ENCODE results near the gene YWHAQ.
"Not testable (repeated sequence)": the region's sequence is repeated elsewhere in the genome, so short reads cannot be mapped to it uniquely, and the experiment has no call there.

The YWHAQ gene

DNA sequence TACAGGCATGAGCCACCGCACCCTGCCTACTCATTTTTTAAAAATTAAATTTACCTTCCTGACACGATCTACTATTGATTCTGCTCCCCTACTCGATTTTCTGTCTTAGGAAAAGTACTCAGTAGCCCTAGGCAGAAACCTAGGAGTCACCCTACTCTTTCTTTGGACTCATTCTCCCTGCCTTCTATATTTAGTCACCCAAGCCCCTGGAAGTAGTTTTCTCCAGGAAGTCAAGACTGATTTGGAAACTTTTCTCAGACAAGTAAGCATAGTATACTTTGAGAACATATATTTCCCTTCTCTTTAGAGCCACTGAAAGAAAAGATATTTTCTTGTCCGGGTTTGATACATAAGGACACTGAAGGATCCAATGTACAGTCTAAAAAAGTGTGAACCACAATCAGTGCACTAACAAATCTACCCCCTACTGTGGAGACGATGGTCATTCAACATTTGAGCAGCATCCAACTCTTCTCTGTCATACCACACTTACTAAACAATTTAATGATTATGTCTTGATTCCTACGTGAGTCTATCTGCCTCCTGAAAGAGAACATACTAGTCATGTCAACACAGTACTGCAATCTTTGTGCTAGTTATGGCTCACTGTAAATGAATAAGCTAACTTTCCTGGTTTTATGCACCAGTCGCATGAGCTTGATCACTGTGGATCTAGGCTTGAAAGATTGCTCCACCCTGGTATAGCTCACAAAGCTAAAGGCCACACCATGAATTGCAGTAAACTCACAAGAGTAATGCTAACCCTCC, 19.8 kb downstream of the YWHAQ start:
- Mint-ChIP-seq H3K4me3 (no peak overlapping the region), H3K36me3 (ENCODE audit: low read depth) (peaks cover 32% of the 10 kb centered on the region), H3K27ac (no peak overlapping the region), H3K27me3 (ENCODE audit: low read depth) (no peaks in the 10 kb centered on the region), H3K9me3 (no peaks in the 10 kb centered on the region), H3K4me1 (ENCODE audit: low read depth) (peaks cover 63% of the 10 kb centered on the region)
- no peak for DNase-seq (ENCODE audit: low spot score)

DNA sequence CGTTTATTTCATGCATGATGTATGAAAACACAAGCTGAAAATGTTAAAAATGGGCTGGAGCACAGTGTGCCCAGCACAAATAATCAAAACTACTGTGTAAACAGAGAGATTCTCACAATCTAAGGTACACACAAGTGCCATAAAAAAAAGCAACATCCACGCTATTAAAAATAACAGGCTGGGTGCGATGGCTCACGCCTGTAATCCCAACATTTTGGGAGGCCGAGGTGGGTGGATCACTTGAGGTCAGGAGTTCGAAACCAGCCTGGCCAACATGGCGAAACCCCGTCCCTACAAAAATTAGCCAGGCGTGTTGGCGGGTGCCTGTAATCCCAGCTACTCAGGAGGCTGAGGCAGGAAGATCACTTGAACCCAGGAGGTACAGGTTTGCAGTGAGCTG, 22.3 kb downstream of the YWHAQ start:
- peaks cover 43% of the 10 kb centered on the region for H3K4me1 Mint-ChIP-seq (ENCODE audit: low read depth)
- peak overlapping the region; percentile 92 for H3K27ac Mint-ChIP-seq
- H3K27me3 Mint-ChIP-seq (ENCODE audit: low read depth); H3K9me3 Mint-ChIP-seq; DNase-seq (ENCODE audit: low spot score): not testable (repeated sequence)
- peaks cover 39% of the 10 kb centered on the region for H3K36me3 Mint-ChIP-seq (ENCODE audit: low read depth)
- peak overlapping the region; percentile 78 for H3K4me3 Mint-ChIP-seq

DNA sequence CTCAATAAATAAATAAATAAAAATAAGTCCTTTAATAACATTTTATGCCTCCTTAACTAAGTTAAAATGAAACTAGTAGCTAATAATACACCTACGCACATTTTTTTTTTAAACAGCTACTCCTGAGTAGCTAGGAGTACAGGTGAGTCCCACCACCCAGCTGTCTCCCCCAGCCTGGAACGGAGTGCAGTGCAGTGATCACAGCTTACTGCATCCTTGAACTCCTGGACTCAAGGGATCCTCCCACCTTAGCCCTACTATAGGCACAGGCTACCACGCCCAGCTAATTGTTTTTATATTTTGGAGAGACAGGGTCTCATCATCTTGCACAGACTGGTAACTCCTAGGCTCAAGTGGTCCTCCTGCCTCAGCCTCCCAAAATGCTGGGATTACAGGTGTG, 28.4 kb downstream of the YWHAQ start:
- peaks cover 9% of the 10 kb centered on the region for H3K4me1 Mint-ChIP-seq (ENCODE audit: low read depth)
- no peak overlapping the region for H3K4me3 Mint-ChIP-seq
- no peak for DNase-seq (ENCODE audit: low spot score)

DNA sequence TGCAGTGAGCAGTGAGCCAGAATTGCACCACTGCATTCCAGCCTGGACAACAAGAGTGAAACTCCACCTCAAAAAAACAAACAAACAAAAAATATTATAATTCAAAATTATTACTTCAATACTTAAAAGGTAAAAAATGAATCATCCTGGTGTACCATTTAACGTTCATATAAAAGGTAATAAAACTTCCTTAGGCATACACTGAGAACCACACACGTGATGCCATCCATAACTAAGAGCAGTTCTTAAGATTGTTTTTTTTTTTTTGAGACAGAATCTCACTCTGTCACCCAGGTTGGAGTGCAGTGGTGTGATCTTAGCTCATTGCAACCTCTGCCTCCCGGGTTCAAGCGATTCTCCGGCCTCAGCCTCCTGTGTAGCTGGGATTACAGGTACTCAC, 29.4 kb downstream of the YWHAQ start:
- H3K9me3 Mint-ChIP-seq, result peaks cover 25% of the 10 kb centered on the region
- no peaks in the 10 kb centered on the region for H3K27me3 Mint-ChIP-seq (ENCODE audit: low read depth)
- DNase-seq (ENCODE audit: low spot score), result no peak
- H3K4me3 Mint-ChIP-seq, result no peak overlapping the region
- no peak overlapping the region for H3K27ac Mint-ChIP-seq
- peaks cover 75% of the 10 kb centered on the region for H3K36me3 Mint-ChIP-seq (ENCODE audit: low read depth)
- H3K4me1 Mint-ChIP-seq (ENCODE audit: low read depth), result peaks cover 14% of the 10 kb centered on the region

More for the DNA sequence above, 28.4 kb downstream of the YWHAQ start:
- no peaks in the 10 kb centered on the region for H3K27me3 Mint-ChIP-seq (ENCODE audit: low read depth)
- no peak overlapping the region for H3K27ac Mint-ChIP-seq
- peaks cover 25% of the 10 kb centered on the region for H3K9me3 Mint-ChIP-seq
- peaks cover 77% of the 10 kb centered on the region for H3K36me3 Mint-ChIP-seq (ENCODE audit: low read depth)

DNA sequence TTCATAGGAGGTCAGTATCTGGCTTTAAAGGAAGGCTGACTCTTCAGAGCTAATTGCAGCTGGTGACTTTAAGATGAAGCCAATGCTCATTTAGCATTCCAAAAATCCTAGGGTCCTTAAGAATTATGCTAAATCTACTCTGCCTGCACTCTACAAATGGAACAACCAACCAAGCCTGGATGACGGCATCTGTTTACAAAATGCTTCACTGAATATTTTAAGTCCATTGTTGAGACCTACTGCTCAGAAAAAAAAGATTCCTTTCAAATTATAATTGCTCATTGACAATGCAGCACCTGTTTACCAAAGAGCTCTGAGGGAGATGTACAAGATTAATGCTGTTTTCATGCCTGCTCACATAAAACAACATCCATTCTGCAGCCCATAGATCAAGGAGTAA, 31.4 kb downstream of the YWHAQ start:
- H3K36me3 Mint-ChIP-seq (ENCODE audit: low read depth), result peaks cover 62% of the 10 kb centered on the region
- DNase-seq (ENCODE audit: low spot score), result no peak
- no peak overlapping the region for H3K27ac Mint-ChIP-seq
- peaks cover 31% of the 10 kb centered on the region for H3K4me1 Mint-ChIP-seq (ENCODE audit: low read depth)
- no peaks in the 10 kb centered on the region for H3K27me3 Mint-ChIP-seq (ENCODE audit: low read depth)
- peaks cover 22% of the 10 kb centered on the region for H3K9me3 Mint-ChIP-seq
- no peak overlapping the region for H3K4me3 Mint-ChIP-seq

DNA sequence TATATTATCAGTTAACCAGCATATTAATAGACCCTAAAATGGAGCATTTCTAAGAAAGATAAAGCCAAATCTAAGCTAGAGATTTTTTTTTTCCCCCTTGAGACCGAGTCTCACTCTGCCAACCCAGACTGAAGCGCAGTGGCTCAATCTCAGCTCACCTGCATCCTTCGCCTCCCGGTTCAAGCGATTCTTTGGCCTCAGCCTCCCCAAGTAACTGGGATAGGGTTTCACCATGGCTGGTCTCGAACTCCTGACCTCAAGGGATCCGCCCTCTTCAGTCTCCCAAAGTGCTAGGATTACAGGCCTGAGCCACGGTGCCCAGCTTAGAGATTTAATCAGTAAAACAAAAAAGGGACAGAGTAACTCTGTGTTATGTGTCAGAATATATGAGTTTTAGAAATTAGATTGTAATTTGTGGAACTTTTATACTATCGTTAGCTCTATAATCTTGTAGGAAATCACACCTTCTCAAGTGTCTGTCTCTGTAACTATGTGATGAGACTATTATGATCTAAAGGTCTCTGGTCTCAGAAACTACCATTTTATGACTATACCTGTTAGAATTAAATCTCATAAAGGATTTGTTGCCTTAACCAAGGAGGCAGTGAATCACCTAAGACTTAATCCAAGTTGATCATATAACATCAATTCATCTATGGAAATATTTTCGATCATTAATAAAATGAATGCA, 34.0 kb downstream of the YWHAQ start:
- peaks cover 42% of the 10 kb centered on the region for H3K4me1 Mint-ChIP-seq (ENCODE audit: low read depth)
- no peak for DNase-seq (ENCODE audit: low spot score)
- peaks cover 50% of the 10 kb centered on the region for H3K36me3 Mint-ChIP-seq (ENCODE audit: low read depth)
- peaks cover 20% of the 10 kb centered on the region for H3K9me3 Mint-ChIP-seq
- H3K27me3 Mint-ChIP-seq (ENCODE audit: low read depth), result no peaks in the 10 kb centered on the region
- peak overlapping the region; percentile 40 for H3K4me3 Mint-ChIP-seq
- peak overlapping the region; percentile 62 for H3K27ac Mint-ChIP-seq

DNA sequence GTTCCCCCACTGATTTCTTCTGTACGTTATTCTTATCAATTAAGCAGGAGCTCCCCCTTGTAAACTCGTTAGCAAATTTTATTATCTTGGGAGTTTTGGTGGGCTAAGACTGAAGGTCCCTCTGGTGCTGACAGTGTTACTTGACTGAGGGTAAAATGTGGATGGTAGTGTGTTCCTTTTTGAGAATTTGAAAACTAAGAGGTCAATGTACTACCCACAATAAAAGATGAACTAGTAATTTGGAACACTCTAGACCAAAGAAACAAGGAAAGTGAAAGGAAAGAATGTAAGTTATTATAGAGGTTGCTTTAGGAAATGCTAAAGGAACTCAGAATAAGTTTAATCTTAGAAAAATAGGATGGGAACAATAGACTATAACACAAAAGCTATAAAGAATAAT, 35.1 kb downstream of the YWHAQ start:
- Mint-ChIP-seq H3K27me3 (ENCODE audit: low read depth) (no peaks in the 10 kb centered on the region), H3K27ac (peak overlapping the region; percentile 73), H3K4me1 (ENCODE audit: low read depth) (peaks cover 50% of the 10 kb centered on the region), H3K4me3 (peak overlapping the region; percentile 34), H3K9me3 (peaks cover 20% of the 10 kb centered on the region), H3K36me3 (ENCODE audit: low read depth) (peaks cover 52% of the 10 kb centered on the region)
- no peak for DNase-seq (ENCODE audit: low spot score)

DNA sequence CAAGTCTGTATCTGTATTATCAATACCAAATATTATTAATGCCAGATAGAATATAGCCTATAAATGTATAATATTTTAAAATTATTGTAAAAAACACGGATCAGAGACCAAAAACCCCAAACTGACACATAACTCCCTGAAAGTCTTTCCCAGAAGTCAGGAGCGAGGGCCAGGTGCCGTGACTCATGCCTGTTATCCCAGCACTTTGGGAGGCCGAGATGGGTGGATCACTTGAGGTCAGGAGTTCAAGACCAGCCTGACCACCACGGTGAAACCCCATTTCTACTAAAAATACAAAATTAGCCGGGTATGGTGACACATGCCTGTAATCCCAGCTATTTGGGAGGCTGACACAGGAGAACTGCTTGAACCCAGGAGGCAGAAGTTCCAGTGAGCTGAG, 35.5 kb downstream of the YWHAQ start:
- DNase-seq (ENCODE audit: low spot score); H3K4me3 Mint-ChIP-seq; H3K27me3 Mint-ChIP-seq (ENCODE audit: low read depth): not testable (repeated sequence)
- Mint-ChIP-seq H3K27ac (peak overlapping the region; percentile 67), H3K4me1 (ENCODE audit: low read depth) (peaks cover 53% of the 10 kb centered on the region), H3K9me3 (peaks cover 19% of the 10 kb centered on the region), H3K36me3 (ENCODE audit: low read depth) (peaks cover 50% of the 10 kb centered on the region)

DNA sequence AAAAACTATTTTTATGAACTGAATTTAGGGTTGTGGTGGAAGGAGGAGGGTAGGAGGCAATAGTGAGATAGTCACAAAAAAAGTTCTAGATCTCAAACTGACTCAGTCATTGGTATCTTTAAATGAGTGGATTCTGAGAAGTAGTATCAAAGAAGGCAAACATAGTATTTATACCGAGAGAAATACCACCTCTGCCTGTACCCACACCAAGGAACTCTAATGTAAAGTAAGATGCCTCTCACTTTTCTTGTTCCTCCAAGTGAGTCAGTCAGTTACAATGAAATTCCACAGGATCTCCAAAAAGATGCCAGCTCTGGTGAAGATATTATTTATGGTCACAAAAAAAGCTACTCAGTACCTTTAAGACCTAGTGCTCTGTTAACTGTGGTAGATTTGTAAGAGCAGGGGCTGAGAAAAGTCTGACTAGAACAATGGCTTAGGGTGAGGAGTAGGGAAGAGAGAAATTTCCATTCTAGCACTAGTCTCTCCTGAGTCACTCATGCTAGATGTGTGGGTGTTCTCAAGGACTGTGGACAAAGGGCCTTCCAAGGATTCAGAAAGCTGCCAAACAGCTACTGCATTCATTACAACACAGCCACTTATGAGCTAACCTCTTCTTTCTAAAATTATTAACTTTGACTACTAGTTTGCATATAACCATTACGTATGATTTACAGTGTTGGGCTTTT, 36.3 kb downstream of the YWHAQ start:
- peaks cover 52% of the 10 kb centered on the region for H3K4me1 Mint-ChIP-seq (ENCODE audit: low read depth)

DNA sequence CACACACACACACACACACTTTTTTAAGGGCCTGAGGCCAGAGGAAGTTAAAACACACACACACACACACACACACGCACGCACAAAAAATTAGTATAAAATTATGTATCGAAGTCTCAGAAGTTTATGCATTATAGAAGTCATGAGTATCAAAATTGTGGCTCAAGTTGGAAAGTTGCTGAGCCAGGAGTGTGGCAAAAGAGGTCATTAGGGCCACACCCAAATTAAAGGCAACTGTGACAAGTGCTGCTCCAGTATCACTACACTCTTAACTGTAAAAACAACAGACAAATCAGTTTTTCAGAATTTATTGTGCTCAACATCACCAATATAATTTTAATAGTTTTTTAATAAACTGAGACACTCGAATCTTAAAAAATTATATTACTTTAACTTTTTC, 36.9 kb downstream of the YWHAQ start:
- no peak for DNase-seq (ENCODE audit: low spot score)
- Mint-ChIP-seq H3K4me3 (no peak overlapping the region), H3K4me1 (ENCODE audit: low read depth) (peaks cover 52% of the 10 kb centered on the region), H3K36me3 (ENCODE audit: low read depth) (peaks cover 44% of the 10 kb centered on the region), H3K27ac (peak overlapping the region; percentile 80), H3K9me3 (peaks cover 6% of the 10 kb centered on the region), H3K27me3 (ENCODE audit: low read depth) (no peaks in the 10 kb centered on the region)

More for the DNA sequence above, 36.3 kb downstream of the YWHAQ start:
- Mint-ChIP-seq H3K27ac (peak overlapping the region; percentile 67), H3K27me3 (ENCODE audit: low read depth) (no peaks in the 10 kb centered on the region), H3K4me3 (peak overlapping the region; percentile 25), H3K36me3 (ENCODE audit: low read depth) (peaks cover 50% of the 10 kb centered on the region), H3K9me3 (peaks cover 12% of the 10 kb centered on the region)
- peak; percentile 43 for DNase-seq (ENCODE audit: low spot score)

DNA sequence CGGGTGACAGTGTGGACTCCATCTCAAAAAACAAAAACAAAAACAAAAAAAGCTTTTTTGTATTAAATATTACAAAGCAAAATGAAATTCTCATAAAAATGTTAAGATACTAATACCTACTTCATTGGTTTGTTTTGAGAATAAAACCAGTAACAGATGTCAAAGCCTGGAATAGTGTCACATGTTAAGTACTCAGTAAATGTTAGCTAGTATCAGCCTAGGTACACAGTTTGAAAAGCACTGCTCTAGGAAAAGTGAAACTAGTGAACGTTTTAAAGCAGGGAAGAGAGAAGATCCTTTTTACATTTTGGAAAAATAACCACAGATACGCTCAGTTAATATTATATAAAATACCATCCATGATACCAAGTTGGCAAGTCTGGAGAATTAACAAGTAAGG, 38.1 kb downstream of the YWHAQ start:
- no peak overlapping the region for H3K4me3 Mint-ChIP-seq
- H3K27ac Mint-ChIP-seq, result peak overlapping the region; percentile 53
- DNase-seq (ENCODE audit: low spot score), result no peak
- peaks cover 37% of the 10 kb centered on the region for H3K36me3 Mint-ChIP-seq (ENCODE audit: low read depth)
- no peaks in the 10 kb centered on the region for H3K27me3 Mint-ChIP-seq (ENCODE audit: low read depth)
- no peaks in the 10 kb centered on the region for H3K9me3 Mint-ChIP-seq
- peaks cover 49% of the 10 kb centered on the region for H3K4me1 Mint-ChIP-seq (ENCODE audit: low read depth)

DNA sequence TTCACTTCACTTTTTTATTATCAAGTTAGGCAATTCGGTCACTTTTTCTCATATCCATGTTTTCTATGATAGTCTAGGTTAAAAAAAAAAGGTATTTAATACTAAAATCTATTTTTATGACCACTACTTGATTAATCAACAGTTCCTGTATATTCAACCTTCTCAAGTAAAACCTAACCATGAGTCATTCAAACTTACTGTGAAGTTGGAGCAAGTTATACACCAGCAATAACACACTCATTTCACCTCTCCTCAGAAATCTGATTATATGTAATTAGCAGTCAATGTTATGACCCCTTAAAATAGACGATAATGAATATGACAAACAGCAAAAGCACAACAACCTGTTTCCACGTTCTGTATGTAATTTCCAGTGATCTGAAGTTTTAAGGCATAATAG, 40.2 kb downstream of the YWHAQ start:
- Mint-ChIP-seq H3K4me1 (ENCODE audit: low read depth) (peaks cover 33% of the 10 kb centered on the region), H3K27ac (no peak overlapping the region), H3K4me3 (no peak overlapping the region), H3K27me3 (ENCODE audit: low read depth) (no peaks in the 10 kb centered on the region), H3K36me3 (ENCODE audit: low read depth) (peaks cover 47% of the 10 kb centered on the region), H3K9me3 (no peaks in the 10 kb centered on the region)
- DNase-seq (ENCODE audit: low spot score), result no peak

DNA sequence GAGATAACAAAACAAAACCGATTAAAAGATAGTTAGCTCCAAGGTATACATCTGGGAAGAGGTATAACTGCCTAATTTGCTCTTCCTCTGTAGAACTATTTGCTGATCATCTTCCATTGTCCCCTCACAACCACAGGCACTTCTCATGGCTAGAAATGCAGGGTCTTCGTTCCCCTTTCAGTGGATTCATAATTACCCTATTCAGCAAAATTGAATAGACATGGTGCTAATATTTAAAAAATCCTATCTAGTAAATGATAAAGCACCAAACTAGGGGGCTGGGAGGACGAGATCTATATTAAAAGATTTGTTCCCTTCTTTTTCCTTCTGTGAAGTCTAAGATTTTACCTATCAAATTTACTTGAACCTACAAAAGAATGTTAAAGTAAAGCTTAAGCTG, 44.3 kb downstream of the YWHAQ start:
- Mint-ChIP-seq H3K36me3 (ENCODE audit: low read depth) (peaks cover 51% of the 10 kb centered on the region), H3K9me3 (no peaks in the 10 kb centered on the region), H3K4me3 (no peak overlapping the region), H3K4me1 (ENCODE audit: low read depth) (peaks cover 11% of the 10 kb centered on the region), H3K27ac (no peak overlapping the region), H3K27me3 (ENCODE audit: low read depth) (no peaks in the 10 kb centered on the region)
- no peak for DNase-seq (ENCODE audit: low spot score)

DNA sequence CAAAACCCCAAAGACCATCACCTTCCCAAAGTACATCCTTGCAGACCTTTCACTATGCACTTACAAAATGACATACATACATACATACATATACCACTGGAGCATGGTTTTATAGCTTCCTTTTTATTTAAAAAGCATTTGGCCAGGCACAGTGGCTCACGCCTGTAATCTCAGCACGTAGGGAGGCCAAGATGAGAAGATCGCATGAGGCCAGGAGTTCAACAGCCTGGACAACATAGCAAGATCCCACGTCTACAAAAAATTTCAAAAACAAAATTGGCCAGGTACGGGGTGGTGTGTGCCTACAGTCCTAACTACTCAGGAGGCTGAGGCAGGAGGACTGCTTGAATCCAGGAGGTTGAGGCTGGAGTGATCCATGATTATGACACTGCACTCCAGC, 45.3 kb downstream of the YWHAQ start:
- DNase-seq (ENCODE audit: low spot score), result no peak
- H3K36me3 Mint-ChIP-seq (ENCODE audit: low read depth), result peaks cover 45% of the 10 kb centered on the region
- H3K9me3 Mint-ChIP-seq, result no peaks in the 10 kb centered on the region
- H3K27ac Mint-ChIP-seq, result no peak overlapping the region
- H3K4me1 Mint-ChIP-seq (ENCODE audit: low read depth), result peaks cover 3% of the 10 kb centered on the region
- no peaks in the 10 kb centered on the region for H3K27me3 Mint-ChIP-seq (ENCODE audit: low read depth)
- H3K4me3 Mint-ChIP-seq, result no peak overlapping the region
